Endothelial cell of umbilical vein (primary cell): ENCODE data around the gene ANO6. TPM values are rescaled to one million over a fixed set of nuclear protein-coding genes. Genes with fewer than 3 reads are reported as not detected.

ENCODE experiments used
- BruUV-seq: library from RNA; stranded (reverse); fragments of 400-500 nt; replicated peaks from 2 replicates; lab custom pipeline; 2021; lab: Mats Ljungman, UMichigan
- CTCF ChIA-PET: fragments of 300-600, 350-600 bp; sonication (Branson Sonifier 250); formaldehyde crosslinking; loops from one replicate; lab custom pipeline; 2021; ENCODE audit warnings: antibody characterized with exemption, inconsistent platforms; lab: Charles Lee
- POLR2A ChIA-PET: fragments of 300-600, 350-600 bp; sonication (Branson Sonifier 250); formaldehyde crosslinking; loops from one replicate; lab custom pipeline; 2021; ENCODE audit warnings: antibody characterized with exemption, inconsistent platforms; lab: Charles Lee
- DNase-seq: peaks from one replicate; pipeline ENCODE4 v3.0.0-alpha.2; 2011; ENCODE audit warnings: low read depth, low spot score
- FAIRE-seq: peaks from 2 replicates; lab custom pipeline; 2011; peaks lifted over from hg19 to GRCh38; lab: Jason Lieb, UNC
- H2AFZ ChIP-seq: 2 replicates; pipeline ENCODE4 v1.6.0; 2012; ENCODE audit warnings: low read depth, low read length, control low read depth, inconsistent platforms
- H3K27ac ChIP-seq: 2 replicates; pipeline ENCODE4 v1.5.1; 2011; ENCODE audit warnings: low read depth, mild to moderate bottlenecking, control low read depth, low read length, moderate library complexity; ENCODE audit not compliant: insufficient read depth
- H3K27me3 ChIP-seq, 2 experiments: 2 replicates each; pipeline versions ENCODE4 v1.6.0 to v1.6.1; 2011; ENCODE audit warnings: low read length in 2 of 2, mixed read lengths in 1 of 2; ENCODE audit not compliant: control insufficient read depth in 2 of 2, insufficient read depth in 2 of 2
- H3K36me3 ChIP-seq, 2 experiments: 2 replicates in 1 of 2; 3 replicates in 1 of 2; pipeline ENCODE4 v1.5.1; 2011; ENCODE audit warnings: low read length in 2 of 2, mild to moderate bottlenecking in 1 of 2, moderate library complexity in 1 of 2; ENCODE audit not compliant: control insufficient read depth in 2 of 2, insufficient read depth in 2 of 2; ENCODE audit errors: extremely low read depth in 1 of 2
- H3K4me1 ChIP-seq: 3 replicates; pipeline ENCODE4 v1.5.1; 2011; ENCODE audit warnings: mild to moderate bottlenecking, low read length; ENCODE audit not compliant: control insufficient read depth, insufficient read depth; ENCODE audit errors: extremely low read depth
- H3K4me2 ChIP-seq: 2 replicates; pipeline ENCODE4 v1.6.1; 2011; ENCODE audit warnings: low read length, control low read depth, mixed read lengths; ENCODE audit not compliant: insufficient read depth
- H3K4me3 ChIP-seq, 3 experiments: fragments of 200-600 bp in 1 of 3; sonication (generic), shearing (Covaris generic) in 1 of 3; replicated peaks in 1 of 3; 2 replicates each; pipeline ENCODE4 v1.5.1; 2011 to 2016; ENCODE audit warnings: control low read depth in 3 of 3, low read length in 3 of 3, mild to moderate bottlenecking in 2 of 3, inconsistent platforms in 1 of 3, low read depth in 1 of 3, moderate library complexity in 1 of 3; ENCODE audit not compliant: insufficient read depth in 1 of 3
- H3K79me2 ChIP-seq: 2 replicates; pipeline ENCODE4 v1.6.0; 2012; ENCODE audit warnings: low read length, inconsistent platforms; ENCODE audit not compliant: control insufficient read depth, insufficient read depth
- H3K9ac ChIP-seq: replicated peaks from 2 replicates; pipeline ENCODE3; 2011; ENCODE audit warnings: low read length, control low read depth; ENCODE audit not compliant: insufficient read depth; ENCODE audit errors: extremely low read depth
- H3K9me1 ChIP-seq: replicated peaks from 3 replicates; pipeline ENCODE4 v1.6.0; 2011; ENCODE audit warnings: mild to moderate bottlenecking, low read length; ENCODE audit not compliant: control insufficient read depth, insufficient read depth; ENCODE audit errors: extremely low read depth
- H3K9me3 ChIP-seq: replicated peaks from 2 replicates; pipeline ENCODE4 v1.5.1; 2012; ENCODE audit warnings: low read length, inconsistent platforms; ENCODE audit not compliant: control insufficient read depth, insufficient read depth
- H4K20me1 ChIP-seq: replicated peaks from 2 replicates; pipeline ENCODE3; 2011; ENCODE audit warnings: mild to moderate bottlenecking, low read length; ENCODE audit not compliant: control insufficient read depth, insufficient read depth; ENCODE audit errors: extremely low read depth
- CTCF ChIP-seq, 2 donors: IDR thresholded peaks; 1 replicate in 1 of 2; 2 replicates in 1 of 2; pipeline ENCODE4 v1.5.1; 2011; ENCODE audit warnings: low read length in 2 of 2, mild to moderate bottlenecking in 2 of 2, moderate library complexity in 2 of 2, control low read depth in 1 of 2, inconsistent platforms in 1 of 2, low read depth in 1 of 2; ENCODE audit not compliant: insufficient read depth in 1 of 2; ENCODE audit errors: extremely low read depth in 1 of 2
- EZH2 ChIP-seq: IDR thresholded peaks from 2 replicates; pipeline ENCODE4 v1.6.1; 2012; ENCODE audit warnings: borderline replicate concordance, low read depth, mild to moderate bottlenecking, moderate library complexity, low read length, inconsistent platforms; ENCODE audit not compliant: severe bottlenecking
- FOS ChIP-seq: IDR thresholded peaks from 2 replicates; pipeline ENCODE4 v1.6.1; 2011; ENCODE audit warnings: mild to moderate bottlenecking, low read length, moderate library complexity, borderline replicate concordance; ENCODE audit not compliant: insufficient read depth
- GATA2 ChIP-seq: IDR thresholded peaks from 2 replicates; pipeline ENCODE4 v1.7.0; 2011; ENCODE audit warnings: low read depth, mild to moderate bottlenecking, moderate library complexity, mixed read lengths, low read length; ENCODE audit not compliant: insufficient read length, insufficient read depth
- JUN ChIP-seq: IDR thresholded peaks from 2 replicates; pipeline ENCODE4 v1.6.1; 2011; ENCODE audit warnings: borderline replicate concordance, low read depth; ENCODE audit not compliant: insufficient read length, insufficient read depth
- MYC ChIP-seq: IDR thresholded peaks from one replicate; pipeline ENCODE4 v1.6.1; 2011; ENCODE audit warnings: mild to moderate bottlenecking, low read depth, low read length
- POLR2A ChIP-seq: IDR thresholded peaks from 2 replicates; pipeline ENCODE4 v1.6.1; 2012; ENCODE audit warnings: low read depth, mild to moderate bottlenecking, control low read depth, low read length
- POLR2AphosphoS5 ChIP-seq: IDR thresholded peaks from 2 replicates; pipeline ENCODE4 v1.6.1; 2012; ENCODE audit warnings: low read depth, mild to moderate bottlenecking, control low read depth, low read length, moderate library complexity; ENCODE audit not compliant: insufficient read depth
- dilution Hi-C: fragments of 300-500 bp; cut with MboI; formaldehyde crosslinking; loops from one replicate; pipeline ENCODE4 v1.15.0; 2019; ENCODE audit warnings: low sequenced_read_pairs; ENCODE audit not compliant: extremely low pct_ligation_motif_present
- intact Hi-C: fragments of 100-400 bp; cut with micrococcal nuclease; formaldehyde crosslinking; loops from one replicate; pipeline ENCODE4 v1.10.0; 2022
- polyA plus RNA-seq, 4 experiments: library from polyadenylated mRNA; depleted of rRNA in 3 of 4; stranded (reverse) in 3 of 4; unstranded in 1 of 4; fragments of >200 nt; gene quantifications; 2 replicates each; pipeline versions ENCODE4 v1.2.1 to v1.2.3, GENCODE V29; 2011 to 2012; ENCODE audit warnings: missing spikeins in 1 of 4
- total RNA-seq: library from RNA; stranded (reverse); gene quantifications from 2 replicates; pipeline ENCODE4 v1.2.3, GENCODE V29; 2021
- TF ChIP-seq, protein P1 (sequence below): IDR thresholded peaks from 2 replicates; pipeline ENCODE4 v1.6.1; 2011; ENCODE audit not compliant: insufficient read depth, insufficient read length

Gene ANO6
- total and polyA plus RNA-seq, 2 donors (not counting 3 experiments of a cell fraction or from before 2014, with no cell fraction given), result 21.3 to 67.6 TPM

GRCh38 chr12:45305907-45306306 is 90.0 kb downstream of the ANO6 start:
- Histone ChIP-seq H3K27me3 (no peaks in the 10 kb centered on the region), H3K36me3 (peaks cover 0 to 3% of the 10 kb centered on the region in 2 experiments), H3K4me2 (no peak overlapping the region), H3K9me3 (no peaks in the 10 kb centered on the region), H3K27ac (no peak overlapping the region), H2AFZ (no peak overlapping the region), H3K79me2 (peaks cover 23% of the 10 kb centered on the region), H3K9me1 (no peaks in the 10 kb centered on the region), H3K4me3 (no peak overlapping the region), H3K4me1 (peaks cover 31% of the 10 kb centered on the region), H3K9ac (no peak overlapping the region), H4K20me1 (no peaks in the 10 kb centered on the region)
- TF ChIP-seq GATA2, result no peak
- TF ChIP-seq CTCF (IDR thresholded peaks at IDR 0.05; ENCODE audit: extremely low read depth in 1 of 2, insufficient read depth in 1 of 2, low read depth in 1 of 2, low read length in 2 of 2), result no peak
- TF ChIP-seq FOS, result no peak
- no peak for TF ChIP-seq POLR2A
- no peak for TF ChIP-seq MYC
- TF ChIP-seq, protein P1, sequence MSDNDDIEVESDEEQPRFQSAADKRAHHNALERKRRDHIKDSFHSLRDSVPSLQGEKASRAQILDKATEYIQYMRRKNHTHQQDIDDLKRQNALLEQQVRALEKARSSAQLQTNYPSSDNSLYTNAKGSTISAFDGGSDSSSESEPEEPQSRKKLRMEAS, result no peak
- TF ChIP-seq POLR2AphosphoS5, result no peak
- no peak for TF ChIP-seq JUN
- TF ChIP-seq EZH2, result no peak
- FAIRE-seq, result no peak
- DNase-seq, result no peak
- dilution Hi-C loops, result no loop called here
- CTCF ChIA-PET, result interaction anchor here (0.7 kb wide), 1 partner anchor 82 kb away, joined by 3 read pairs; no protein-coding TSS in a partner anchor
- POLR2A ChIA-PET, result no interaction called here
- intact Hi-C loops, result no loop called here
- no TSS peak for BruUV-seq
